NCI-H226 (cell line): ENCODE data around the gene ZNF655.
"Not testable (repeated sequence)": the region's sequence is repeated elsewhere in the genome, so short reads cannot be mapped to it uniquely, and the experiment has no call there.

ENCODE experiments used
- DNase-seq: peaks from one replicate; pipeline ENCODE4 v3.0.0-alpha.2; 2015

ZNF655 gene

GRCh38 chr7:99558306-99559174, at the start of gene ZNF655:
Gene ZNF655, plus strand, starts transcription at chr7:99558642. Its CDS starts 1,918 bp downstream, at chr7:99560560.
- peak; percentile 85 for DNase-seq

GRCh38 chr7:99514050-99514449, 44.4 kb upstream of the ZNF655 start:
- no peak for DNase-seq

GRCh38 chr7:99521399-99521798, 37.0 kb upstream of the ZNF655 start:
- DNase-seq, result no peak

GRCh38 chr7:99525713-99526440, 32.6 kb upstream of the ZNF655 start:
- DNase-seq, result no peak

- DNase-seq, result no peak
These were observed 27.1 kb upstream of the ZNF655 start for GRCh38 chr7:99531354-99531765.

- DNase-seq, result no peak
These were observed 22.8 kb upstream of the ZNF655 start for GRCh38 chr7:99535667-99536066.

- no peak for DNase-seq
These were observed 19.1 kb upstream of the ZNF655 start for GRCh38 chr7:99539213-99539811.

- DNase-seq, result no peak
These were observed 17.9 kb upstream of the ZNF655 start for GRCh38 chr7:99540542-99540941.

- DNase-seq, result peak; percentile 24
These were observed 17.2 kb upstream of the ZNF655 start for GRCh38 chr7:99541212-99541611.

- DNase-seq, result no peak
These were observed 15.3 kb upstream of the ZNF655 start for GRCh38 chr7:99543081-99543671.

GRCh38 chr7:99543916-99544315, 14.5 kb upstream of the ZNF655 start:
- no peak for DNase-seq

GRCh38 chr7:99545308-99545707, 13.1 kb upstream of the ZNF655 start:
- not testable (repeated sequence) for DNase-seq

- not testable (repeated sequence) for DNase-seq
These were observed 8.9 kb upstream of the ZNF655 start for GRCh38 chr7:99549545-99549944.

- DNase-seq, result no peak
These were observed 7.1 kb upstream of the ZNF655 start for GRCh38 chr7:99551334-99551733.

- peak; percentile 92 for DNase-seq
These were observed 6.5 kb upstream of the ZNF655 start, which contains the start of gene FAM200A for GRCh38 chr7:99551767-99552463. Gene FAM200A, minus strand, starts transcription at chr7:99552114. Its CDS starts 3,707 bp downstream, at chr7:99548407.

- DNase-seq, result no peak
These were observed 5.4 kb upstream of the ZNF655 start for GRCh38 chr7:99553039-99553438.

GRCh38 chr7:99554939-99555338, 3.5 kb upstream of the ZNF655 start:
- DNase-seq, result no peak

GRCh38 chr7:99557196-99557607, 1.2 kb upstream of the ZNF655 start:
- no peak for DNase-seq

GRCh38 chr7:99557940-99558305, 519 bp upstream of the ZNF655 start:
- no peak for DNase-seq

- DNase-seq, result no peak
These were observed 903 bp downstream of the ZNF655 start for GRCh38 chr7:99559175-99559915.

- DNase-seq, result no peak
These were observed 2.6 kb downstream of the ZNF655 start for GRCh38 chr7:99560834-99561736.
